Gastroesophageal sphincter (tissue), 4 donors: ENCODE measurements around the gene C6orf15. TPM values are rescaled to one million over a fixed set of nuclear protein-coding genes. Genes with fewer than 3 reads are reported as not detected.

ENCODE experiments used
- ATAC-seq: fragments of 150-250 bp; one replicate; pipeline ENCODE4 v1.9.1; 2016; ENCODE audit warnings: mild to moderate bottlenecking, moderate library complexity
- H3K27ac ChIP-seq, 4 donors: fragments of 200-600 bp; sonication (generic) in 3 of 4; 1 replicate in 3 of 4; 2 replicates in 1 of 4; pipeline ENCODE4 v1.5.1; 2016 to 2019
- H3K27me3 ChIP-seq: fragments of 200-600 bp; sonication (generic); one replicate; pipeline ENCODE4 v1.5.1; 2019
- H3K36me3 ChIP-seq, 2 donors: fragments of 200-600 bp; sonication (generic); one replicate each; pipeline ENCODE4 v1.5.1; 2019; ENCODE audit warnings: control low read depth in 1 of 2
- H3K4me1 ChIP-seq, 3 donors: fragments of 200-600 bp; sonication (generic); 1 replicate in 2 of 3; 2 replicates in 1 of 3; pipeline ENCODE4 v1.5.1; 2016 to 2019; ENCODE audit warnings: control low read depth in 2 of 3
- H3K4me3 ChIP-seq, 2 donors: fragments of 200-600 bp; sonication (generic); one replicate each; pipeline ENCODE4 v1.5.1; 2019; ENCODE audit warnings: mild to moderate bottlenecking in 1 of 2, moderate library complexity in 1 of 2
- H3K9me3 ChIP-seq, 3 donors: fragments of 200-600 bp; sonication (generic); one replicate each; pipeline ENCODE4 v1.5.1; 2017 to 2019; ENCODE audit warnings: control low read depth in 2 of 3
- CTCF ChIP-seq, 4 experiments: fragments of 200-600 bp in 2 of 4; fragments of 450-650 bp in 2 of 4; sonication (generic) in 1 of 4; IDR thresholded peaks; one replicate each; pipeline ENCODE4 v1.5.1; 2017 to 2019; ENCODE audit warnings: antibody characterized with exemption in 4 of 4, mild to moderate bottlenecking in 2 of 4, moderate library complexity in 2 of 4
- EP300 ChIP-seq: sonication (generic); formaldehyde crosslinking; IDR thresholded peaks from one replicate; pipeline ENCODE4 v1.6.1; 2017; ENCODE audit warnings: antibody characterized with exemption, mild to moderate bottlenecking
- POLR2A ChIP-seq, 2 donors: fragments of 450-650 bp; IDR thresholded peaks; one replicate each; pipeline ENCODE4 v1.6.1; 2017; ENCODE audit warnings: antibody characterized with exemption in 2 of 2, mild to moderate bottlenecking in 2 of 2, moderate library complexity in 1 of 2
- POLR2AphosphoS5 ChIP-seq: sonication (generic); formaldehyde crosslinking; IDR thresholded peaks from one replicate; pipeline ENCODE4 v1.6.1; 2017; ENCODE audit warnings: antibody characterized with exemption
- WGBS, 2 donors: methylation state at CpG; one replicate each; pipeline ENCODE4 v1.1.5; 2018; ENCODE audit warnings: low coverage in 1 of 2; 5-methylcytosine and 5-hydroxymethylcytosine counted together
- total RNA-seq, 4 donors: library from RNA; depleted of rRNA; stranded (reverse); fragments of >200 nt; gene quantifications; one replicate each; pipeline ENCODE4 v1.1.0, GENCODE V29; 2016

The C6orf15 gene
- total RNA-seq, 4 donors from 2014 or later = not detected

- Histone ChIP-seq H3K4me1 (peaks cover 0 to 49% (median 23%) of the 10 kb centered on the region in 3 donors), H3K27me3 (no peaks in the 10 kb centered on the region)
- ATAC-seq = no peak
Observed at GRCh38 chr6:31115941-31116560, 3.7 kb upstream of the C6orf15 start.

GRCh38 chr6:31114970-31115849 lies 2.8 kb upstream of the C6orf15 start:
- H3K27me3 ChIP-seq = no peaks in the 10 kb centered on the region
- peak overlapping the region in 3 of 4 donors; percentile 69 to 74 (median 73) for H3K27ac ChIP-seq
- no peaks in the 10 kb centered on the region for H3K9me3 ChIP-seq
- no peak for TF ChIP-seq POLR2A (IDR thresholded peaks at IDR 0.05)
- no peak for TF ChIP-seq POLR2AphosphoS5
- TF ChIP-seq CTCF (IDR thresholded peaks at IDR 0.05) = peak in 2 of 4 experiments; percentile 10 to 18
- TF ChIP-seq EP300 = no peak
- no peaks in the 10 kb centered on the region for H3K36me3 ChIP-seq
- 62 to 63% methylated on average over 6 to 9 of the region's 9 CpGs for WGBS, 2 donors
- no peak for ATAC-seq
- peak overlapping the region in 1 of 2 donors; percentile 39 for H3K4me3 ChIP-seq
- peaks cover 0 to 49% (median 23%) of the 10 kb centered on the region in 3 donors for H3K4me1 ChIP-seq

More at GRCh38 chr6:31115941-31116560, 3.7 kb upstream of the C6orf15 start:
- 100% methylated on average over 1 to 6 of the region's 12 CpGs for WGBS, 2 donors
- TF ChIP-seq CTCF (IDR thresholded peaks at IDR 0.05) (no peak), EP300 (no peak)
- Histone ChIP-seq H3K4me3 (peak overlapping the region in 1 of 2 donors; percentile 42), H3K36me3 (no peaks in the 10 kb centered on the region), H3K9me3 (no peaks in the 10 kb centered on the region), H3K27ac (peak overlapping the region in 3 of 4 donors; percentile 31 to 74 (median 68))

- Histone ChIP-seq H3K4me1 (peaks cover 0 to 49% (median 23%) of the 10 kb centered on the region in 3 donors), H3K27ac (peak within 1 kb of the TSS in 3 of 4 donors; percentile 69 to 74 (median 73)), H3K27me3 (no peaks in the 10 kb centered on the region), H3K4me3 (peak within 1 kb of the TSS in 1 of 2 donors; percentile 39), H3K36me3 (no peaks in the 10 kb centered on the region), H3K9me3 (no peaks in the 10 kb centered on the region)
- no peak for TF ChIP-seq CTCF (IDR thresholded peaks at IDR 0.05)
- TF ChIP-seq POLR2A (IDR thresholded peaks at IDR 0.05) = peak in 1 of 2 donors; percentile 12
- peak; percentile 76 for TF ChIP-seq POLR2AphosphoS5
- WGBS, 2 donors = 11% methylated on average over 2 of the region's 3 CpGs; no CpG with 5 or more reads in 1 of the 2 donors
- ATAC-seq = peak; percentile 96
Observed at GRCh38 chr6:31114541-31114878, 2.1 kb upstream of the C6orf15 start, which contains the start of gene PSORS1C1. Gene PSORS1C1 (plus strand): TSS chr6:31114800. CDS start chr6:31129633, 14,833 bp downstream.

GRCh38 chr6:31113861-31114540 lies 1.6 kb upstream of the C6orf15 start:
- H3K4me3 ChIP-seq = no peak overlapping the region

More at GRCh38 chr6:31113861-31114540, 1.6 kb upstream of the C6orf15 start:
- Histone ChIP-seq H3K36me3 (no peaks in the 10 kb centered on the region), H3K9me3 (no peaks in the 10 kb centered on the region), H3K27me3 (no peaks in the 10 kb centered on the region), H3K27ac (peak overlapping the region in 3 of 4 donors; percentile 69 to 74 (median 73)), H3K4me1 (peaks cover 0 to 49% (median 23%) of the 10 kb centered on the region in 3 donors)
- ATAC-seq = peak; percentile 32
- WGBS, 2 donors = 63 to 81% methylated on average over 5 to 6 of the region's 7 CpGs
- no peak for TF ChIP-seq POLR2A (IDR thresholded peaks at IDR 0.05)
- no peak for TF ChIP-seq EP300
- TF ChIP-seq POLR2AphosphoS5 = no peak
- no peak for TF ChIP-seq CTCF (IDR thresholded peaks at IDR 0.05)
